NOMO-1 (cell line): ENCODE data around the gene TRPM3.

Experiments used
- DNase-seq, 2 experiments: peaks; one replicate each; lab custom pipeline; 2025; ENCODE audit not compliant: unreplicated experiment in 2 of 2; lab: John Stamatoyannopoulos, UW

Gene TRPM3

GRCh38 chr9:70566751-70567150 is 554.7 kb downstream of the TRPM3 start:
- DNase-seq: no peak

- no peak for DNase-seq
Measured at GRCh38 chr9:70566066-70566465, 555.4 kb downstream of the TRPM3 start.

DNA sequence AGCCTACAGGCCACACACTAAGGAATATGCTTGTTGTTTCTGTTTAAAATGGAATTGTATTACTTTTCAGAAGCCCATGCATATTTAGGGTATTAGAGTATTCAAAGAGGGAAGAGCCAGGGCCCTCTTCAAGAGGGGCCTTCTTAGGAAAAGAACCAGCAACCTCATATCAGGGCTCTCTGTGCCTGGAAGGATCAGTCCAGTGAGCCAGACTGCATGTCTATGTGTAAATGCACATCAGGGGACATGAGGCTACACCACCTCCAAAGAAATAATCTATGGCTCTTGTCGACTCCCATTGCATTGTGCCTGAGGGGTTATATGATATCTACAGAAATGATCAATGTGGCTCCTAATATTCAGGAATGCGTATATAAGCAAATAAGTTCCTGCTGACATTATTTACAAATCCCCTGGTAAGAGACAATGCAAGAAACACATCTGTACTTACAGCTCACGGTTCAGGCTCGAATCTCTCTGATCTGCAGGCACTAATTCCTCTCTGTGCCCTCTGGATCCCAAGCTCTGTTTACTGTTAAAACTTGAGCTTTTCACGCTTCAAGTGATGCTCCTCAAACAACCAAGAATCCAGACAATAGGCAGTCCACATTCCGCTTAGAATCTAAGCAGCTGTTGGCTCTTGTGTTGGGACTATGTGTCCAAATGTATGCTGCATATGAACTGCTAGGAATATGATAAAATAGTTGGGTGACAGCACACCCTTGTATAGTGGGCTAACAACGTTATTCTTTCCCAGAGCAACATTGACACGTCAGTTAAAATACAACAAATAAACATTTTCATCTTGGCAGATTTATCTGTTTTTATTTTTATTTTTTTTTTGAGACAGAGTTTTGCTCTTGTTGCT is 556.7 kb downstream of the TRPM3 start:
- no peak for DNase-seq

DNA sequence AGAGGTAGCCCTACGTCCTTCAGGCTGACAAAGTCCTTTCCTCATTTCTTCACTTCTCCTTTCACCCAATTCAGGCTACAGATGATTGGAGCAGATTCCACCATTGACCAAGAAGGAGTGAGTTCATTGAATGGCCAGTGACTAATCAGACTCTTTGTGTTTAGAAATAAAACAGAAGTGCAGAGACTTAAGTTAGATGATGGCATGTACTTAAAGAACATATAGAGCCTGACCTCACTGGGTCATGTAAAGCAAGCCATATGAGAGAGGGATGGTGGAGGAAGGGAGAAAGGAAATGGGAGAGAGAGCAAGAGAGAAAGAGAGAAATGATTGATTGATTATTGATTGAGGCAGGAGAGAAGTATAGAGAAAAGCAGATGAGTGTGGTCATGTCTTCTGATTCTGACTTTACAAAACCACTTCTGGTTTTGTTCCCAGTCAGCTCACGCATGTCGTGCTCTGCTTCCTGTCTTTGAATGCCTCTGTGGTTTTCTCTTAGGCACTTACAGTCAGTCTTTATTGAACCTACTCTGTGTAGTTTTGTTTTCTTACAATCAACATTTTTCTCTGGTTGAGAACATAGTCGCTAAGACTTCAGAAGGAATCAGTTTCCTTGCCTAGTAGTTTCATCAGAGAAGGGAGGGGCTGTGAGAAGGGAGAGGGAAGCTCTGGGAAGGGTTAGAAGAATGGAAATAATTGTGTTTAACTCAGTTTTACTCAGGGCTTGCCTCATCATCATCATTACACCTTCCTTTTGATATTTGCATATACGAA is 557.8 kb downstream of the TRPM3 start:
- DNase-seq: peak; percentile 43 to 84

- no peak for DNase-seq
Measured at GRCh38 chr9:70563010-70563409, 558.4 kb downstream of the TRPM3 start.

GRCh38 chr9:70561786-70562395 is 559.5 kb downstream of the TRPM3 start:
- no peak for DNase-seq

DNA sequence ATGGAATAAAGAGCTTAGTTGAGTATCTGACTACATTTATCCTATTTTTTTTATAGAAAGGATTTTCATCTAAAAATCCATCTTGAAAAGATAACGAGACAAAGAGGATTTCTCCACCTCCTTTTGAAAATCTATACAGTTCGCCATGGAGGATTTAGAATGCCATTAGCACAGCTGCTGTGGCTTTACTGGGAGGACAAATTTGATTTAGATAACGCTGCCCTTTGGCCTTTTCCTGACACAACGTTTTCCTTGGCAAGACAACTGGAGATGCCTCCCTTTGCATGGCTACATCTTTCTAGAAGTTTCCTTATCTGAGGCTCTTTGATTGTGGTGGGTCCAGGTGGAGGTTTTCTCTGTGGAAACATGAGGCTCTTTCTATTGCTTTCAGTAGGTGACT is 560.3 kb downstream of the TRPM3 start:
- DNase-seq: no peak

DNA sequence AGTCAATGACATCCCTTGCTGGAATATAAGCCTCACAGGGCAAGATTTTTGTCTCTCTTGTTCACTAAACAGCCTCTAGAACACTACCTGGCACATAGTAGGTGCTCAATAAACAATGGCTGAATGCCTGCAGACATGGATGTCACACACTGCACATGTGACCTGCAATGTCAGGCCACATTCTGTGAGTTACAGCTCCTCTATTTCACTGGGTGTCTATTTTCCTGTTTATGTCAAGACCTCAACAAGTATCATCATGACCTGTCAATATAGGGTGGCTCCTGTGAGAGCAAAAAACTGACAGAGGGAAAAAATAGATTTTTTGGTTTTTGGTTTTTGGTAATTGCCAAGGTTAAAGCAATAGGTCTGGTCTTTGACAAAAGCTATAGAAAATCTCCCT is 562.3 kb downstream of the TRPM3 start:
- no peak for DNase-seq

GRCh38 chr9:70557661-70558369 is 563.6 kb downstream of the TRPM3 start:
- peak in 1 of 2 experiments; percentile 13 for DNase-seq

DNA sequence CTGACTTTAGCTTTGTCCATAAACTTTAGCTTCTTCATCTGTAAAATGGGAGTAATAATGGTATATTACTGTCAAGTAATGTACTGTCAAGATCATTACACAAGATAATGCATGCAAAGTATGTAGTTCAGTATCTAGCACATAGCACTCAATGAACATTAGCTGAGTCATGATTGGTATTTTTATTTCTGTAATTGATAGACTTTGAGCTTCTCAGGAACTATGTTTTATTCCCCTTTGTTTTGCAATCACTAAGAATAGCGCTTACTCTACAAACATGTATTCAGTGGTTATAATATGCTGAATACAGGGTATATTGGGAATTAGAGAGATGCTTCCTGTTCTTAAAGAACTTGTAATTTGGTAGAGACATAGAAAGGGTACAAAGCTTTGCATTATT is 564.6 kb downstream of the TRPM3 start:
- DNase-seq: no peak

DNA sequence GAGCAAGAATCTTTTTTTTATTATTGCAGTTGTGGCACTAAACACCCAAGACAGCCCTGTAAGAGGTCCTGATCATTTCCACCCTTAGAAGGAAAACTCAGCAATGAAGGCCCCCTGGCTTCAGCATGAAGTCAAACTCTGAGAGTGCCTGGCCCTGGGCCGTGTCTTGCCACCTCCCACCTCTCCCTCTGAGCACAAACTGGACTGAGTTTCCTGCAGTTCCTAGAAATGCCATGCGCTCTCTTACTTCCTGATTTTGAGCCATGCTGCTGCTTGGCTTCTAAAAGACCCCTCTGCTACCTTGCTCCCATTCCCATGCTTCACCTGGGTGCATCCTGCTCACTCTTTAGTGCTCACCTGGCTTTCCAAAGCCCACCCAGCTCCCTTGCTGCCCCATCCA is 566.5 kb downstream of the TRPM3 start:
- DNase-seq: no peak

DNA sequence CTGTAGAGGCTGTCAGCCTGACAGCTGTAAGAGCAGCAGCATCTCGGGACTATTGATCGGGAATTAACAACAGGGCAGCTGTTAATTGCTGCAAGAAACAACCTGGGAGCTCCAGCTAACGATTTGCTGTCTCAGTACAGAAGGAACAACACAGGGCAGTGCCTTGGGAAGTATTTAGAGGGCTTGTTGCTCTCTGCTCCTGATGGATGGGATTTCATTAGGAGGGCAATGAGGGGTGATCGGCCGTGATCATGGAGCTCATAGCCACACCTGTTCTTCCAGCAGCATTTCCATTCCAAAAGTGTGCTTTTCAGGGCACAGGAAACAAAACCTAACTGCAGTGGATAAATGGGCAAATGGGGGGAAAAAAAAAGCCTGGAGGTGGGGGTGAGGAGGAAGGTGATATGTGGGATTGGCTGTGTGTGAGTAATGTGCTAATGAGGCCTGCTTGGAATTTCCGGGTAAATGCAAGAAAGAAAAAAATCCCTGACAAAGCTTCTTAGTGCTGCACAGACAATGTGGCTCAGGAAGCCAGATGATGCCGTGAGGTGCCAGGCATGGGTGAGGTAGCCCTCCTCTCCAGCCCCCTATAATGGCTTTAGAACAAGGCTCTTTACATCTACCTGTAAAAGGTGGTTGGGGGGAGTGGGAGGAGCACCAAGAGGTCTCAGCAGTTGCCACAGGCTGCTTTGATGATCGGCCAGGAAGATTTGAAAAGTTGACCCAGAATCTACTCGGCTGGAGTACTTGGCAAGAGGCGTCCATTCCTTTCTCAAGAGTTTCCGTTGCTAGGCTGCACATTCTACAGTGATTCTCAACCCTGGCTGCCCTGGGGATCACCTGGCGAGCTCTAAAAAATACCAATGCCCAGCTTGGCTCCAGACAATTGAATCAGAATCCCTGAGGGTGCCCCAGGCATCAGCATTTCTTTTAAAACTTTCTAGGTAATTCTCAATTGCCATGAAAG is 567.4 kb downstream of the TRPM3 start:
- DNase-seq: no peak

- no peak for DNase-seq
Measured at GRCh38 chr9:70552561-70552960, 568.9 kb downstream of the TRPM3 start.

- DNase-seq: peak in 1 of 2 experiments; percentile 12
Measured at GRCh38 chr9:70551801-70552200, 569.6 kb downstream of the TRPM3 start.

DNA sequence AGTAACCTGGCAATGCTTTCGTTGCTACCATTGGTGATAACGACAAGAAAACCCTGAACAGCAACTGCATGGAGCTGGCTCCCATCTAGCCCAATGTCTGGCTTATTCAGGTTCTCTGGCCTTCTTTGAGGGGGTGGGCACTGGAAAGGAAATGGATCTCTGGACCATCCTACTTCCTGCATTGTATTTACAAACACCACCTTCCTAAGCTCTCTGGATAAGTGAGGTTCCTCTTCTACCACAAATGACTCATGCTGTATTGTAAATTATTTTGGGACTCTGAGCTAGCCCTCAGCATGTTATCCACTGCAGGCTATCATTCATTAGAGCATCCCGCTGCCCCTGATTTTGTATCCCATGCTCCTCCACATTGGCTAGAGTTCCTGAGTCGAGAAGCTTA is 570.0 kb downstream of the TRPM3 start:
- DNase-seq: peak in 1 of 2 experiments; percentile 34

DNA sequence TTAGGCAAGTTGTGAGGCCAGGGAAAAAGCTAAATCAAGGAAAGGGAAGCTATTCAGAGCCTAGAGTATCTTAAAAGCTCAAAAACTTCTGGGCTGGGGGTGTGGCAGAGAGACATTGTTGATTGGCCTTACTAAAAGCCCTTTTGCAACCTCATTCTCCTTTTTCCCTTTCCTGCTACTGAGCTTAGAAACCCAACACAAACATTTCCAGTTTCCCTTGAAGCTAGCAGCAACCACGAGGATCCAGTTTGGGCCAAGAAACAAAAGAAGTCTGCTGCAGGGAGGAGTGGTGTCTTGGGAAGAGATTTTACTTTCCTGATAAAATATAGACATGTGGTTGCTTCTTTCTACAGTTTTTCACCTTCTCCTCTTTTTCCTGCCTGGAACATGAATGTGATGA is 571.5 kb downstream of the TRPM3 start:
- DNase-seq: no peak

GRCh38 chr9:70542311-70542931 is 579.0 kb downstream of the TRPM3 start:
- no peak for DNase-seq

GRCh38 chr9:70540016-70540415 is 581.4 kb downstream of the TRPM3 start:
- DNase-seq: no peak

DNA sequence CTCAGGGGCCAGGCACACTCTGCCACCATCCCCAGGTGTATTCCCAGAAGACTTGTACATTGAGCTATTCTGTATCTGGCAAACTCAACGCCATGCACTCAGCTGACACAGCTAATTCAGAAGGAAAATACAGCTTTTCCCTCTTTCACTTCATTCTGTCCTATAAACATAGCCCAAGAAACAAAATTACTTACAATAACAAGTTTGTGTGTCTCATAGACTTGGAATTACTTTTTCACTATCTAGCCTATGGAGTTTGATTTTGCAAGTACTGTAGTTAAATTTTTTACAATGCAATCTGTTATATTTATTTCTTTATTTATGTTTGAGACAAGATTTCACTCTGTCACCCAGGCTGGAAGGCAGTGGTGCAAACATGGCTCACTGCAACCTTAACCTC is 581.9 kb downstream of the TRPM3 start:
- no peak for DNase-seq
